Cortex of kidney (tissue), 1 donor: ENCODE data around the gene AKR7A2.
A peak's percentile ranks its signal among the peaks of the same experiment; 100 is the strongest.

Source experiments
- DNase-seq: peaks from one replicate; lab custom pipeline; 2025; lab: John Stamatoyannopoulos, UW

AKR7A2 gene

DNA sequence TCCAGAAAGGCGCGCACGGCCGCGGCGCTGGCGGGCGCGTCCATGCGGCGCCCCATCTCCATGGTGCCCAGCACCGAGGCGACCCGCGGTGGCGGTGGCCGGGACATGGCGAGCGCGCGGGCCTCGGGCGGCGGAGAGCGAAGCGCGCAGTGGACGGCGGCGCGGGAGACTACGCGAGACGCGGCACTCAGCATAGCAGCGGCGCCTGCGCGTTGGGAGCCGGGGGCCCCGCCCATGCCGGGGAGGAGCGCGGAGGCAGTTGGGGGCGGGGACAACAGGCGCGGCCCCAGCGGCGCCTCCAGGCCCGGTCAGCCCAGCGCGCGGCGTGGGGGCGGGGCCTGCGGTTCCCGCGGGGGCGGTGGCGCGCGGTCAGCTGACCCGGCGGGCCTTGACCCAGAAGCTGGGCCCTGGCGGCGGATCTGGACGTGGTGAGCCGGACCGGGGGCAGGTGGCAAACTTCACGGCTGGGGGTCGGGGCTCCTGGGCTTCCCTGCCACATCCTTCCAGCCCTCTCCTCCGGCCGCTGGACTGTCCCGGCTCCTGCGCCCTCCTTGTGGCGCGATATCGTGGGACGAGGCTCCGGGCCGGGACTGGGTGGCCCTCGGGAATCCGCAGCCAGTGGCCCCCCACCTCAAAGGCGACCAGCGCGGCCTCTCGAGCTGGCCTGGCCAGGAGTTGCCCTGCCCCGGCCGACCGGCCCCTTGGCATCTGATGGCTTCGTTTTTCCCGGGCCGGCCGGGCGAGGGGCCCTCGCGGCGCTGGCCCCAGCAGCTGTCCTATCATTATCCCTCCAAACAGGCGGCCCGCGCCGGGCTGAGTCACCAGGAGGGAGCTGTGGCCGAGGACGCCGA is at the start of gene AKR7A2, which contains the start of gene SLC66A1:
Gene AKR7A2, minus strand, starts transcription at position 214 of the 851 bp plus-strand sequence. Its CDS starts 20 bp downstream, at position 194.
Gene SLC66A1, plus strand, starts transcription at position 396 of the 851 bp plus-strand sequence. CDS start 5,352 bp downstream, outside the sequence.
- peak; percentile 88 for DNase-seq

- no peak for DNase-seq
Observed at GRCh38 chr1:19360843-19361610, 49.1 kb upstream of the AKR7A2 start.

GRCh38 chr1:19360432-19360831 is 48.5 kb upstream of the AKR7A2 start:
- DNase-seq, result no peak

DNA sequence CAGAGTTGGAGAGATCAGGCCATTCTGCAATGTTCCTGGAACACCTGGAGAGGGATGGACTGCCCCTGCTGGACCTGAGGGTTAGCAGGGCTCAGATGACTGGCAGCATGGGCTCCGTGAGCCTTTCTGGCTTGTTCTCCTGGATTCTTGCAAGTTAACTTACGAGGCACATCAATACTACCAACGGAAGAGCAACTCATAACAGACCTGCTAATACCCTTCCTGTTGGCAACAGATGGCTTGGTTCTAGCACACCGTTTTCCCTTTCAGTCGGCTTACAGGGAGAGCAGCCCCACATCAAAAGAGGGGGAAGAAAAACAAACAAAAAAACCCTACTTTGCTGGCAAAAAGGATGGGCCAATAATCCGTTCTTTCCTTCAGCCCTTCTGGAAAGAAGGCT is 48.1 kb upstream of the AKR7A2 start:
- no peak for DNase-seq

DNA sequence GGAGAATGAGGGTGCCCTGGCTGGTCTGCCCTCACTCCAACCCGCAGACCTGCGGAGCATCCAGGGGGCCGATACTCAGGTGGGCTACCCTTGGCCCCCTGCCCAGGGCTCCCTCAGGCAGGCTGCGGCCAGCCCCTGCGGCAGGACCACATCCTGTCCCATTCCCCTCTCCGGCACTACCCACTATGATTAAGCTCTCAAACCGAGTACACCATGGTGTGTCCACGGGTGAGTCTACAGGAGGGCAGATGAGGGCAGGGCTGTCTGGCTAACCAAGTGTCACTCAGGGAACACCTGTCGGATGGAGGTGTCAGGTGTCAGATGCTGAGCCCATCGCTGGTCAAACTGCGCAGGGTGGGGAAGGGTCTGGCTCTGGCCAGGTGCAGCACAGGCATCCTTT is 47.4 kb upstream of the AKR7A2 start:
- DNase-seq, result no peak

- no peak for DNase-seq
Observed at GRCh38 chr1:19358710-19359109, 46.8 kb upstream of the AKR7A2 start.

- no peak for DNase-seq
Observed at GRCh38 chr1:19357299-19357986, 45.5 kb upstream of the AKR7A2 start.

DNA sequence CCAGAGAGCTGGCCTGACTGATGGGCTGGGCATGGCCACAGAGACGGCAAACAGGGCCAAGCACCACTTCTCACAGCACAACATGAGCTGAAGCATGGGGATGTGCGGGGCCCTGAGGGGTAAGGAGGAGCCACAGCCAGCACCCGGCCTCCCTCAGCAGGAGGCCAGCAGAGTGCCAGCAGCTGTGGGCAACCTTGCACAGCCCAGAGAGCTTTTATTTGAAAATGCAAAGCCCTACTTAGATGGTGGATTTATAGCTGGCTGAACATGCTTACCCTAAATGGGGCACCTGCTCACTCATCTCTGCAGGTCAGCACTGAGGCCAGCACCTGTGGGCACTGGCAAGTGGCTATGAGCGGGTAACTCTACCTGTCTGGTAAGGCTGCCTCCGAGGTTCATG is 44.3 kb upstream of the AKR7A2 start:
- no peak for DNase-seq

DNA sequence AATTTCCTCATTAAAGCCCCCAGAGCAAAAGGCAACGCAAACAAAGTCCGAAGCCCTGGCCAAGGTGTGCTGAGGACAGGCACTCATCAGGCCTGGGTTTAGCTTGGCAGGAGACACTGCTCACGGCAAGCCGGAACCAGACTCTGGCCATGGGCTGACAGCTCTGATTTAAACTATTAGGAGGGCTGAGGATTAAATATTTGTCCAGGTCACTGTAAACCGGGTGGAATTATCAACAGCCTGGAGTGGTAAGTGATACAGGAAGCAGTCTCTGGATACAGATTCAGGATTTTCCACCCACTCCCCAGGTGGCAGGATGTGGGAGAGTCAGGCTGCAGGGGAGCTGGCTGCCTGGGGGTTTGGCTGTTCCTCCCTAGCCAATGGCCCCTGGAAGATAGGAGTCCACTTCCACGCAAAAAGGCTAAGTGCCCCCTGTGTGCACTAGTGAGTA is 42.6 kb upstream of the AKR7A2 start:
- DNase-seq, result no peak

- no peak for DNase-seq
Observed at GRCh38 chr1:19353596-19353995, 41.7 kb upstream of the AKR7A2 start.

- DNase-seq, result no peak
Observed at GRCh38 chr1:19352839-19353238, 40.9 kb upstream of the AKR7A2 start.

GRCh38 chr1:19351873-19352272 is 39.9 kb upstream of the AKR7A2 start:
- no peak for DNase-seq

DNA sequence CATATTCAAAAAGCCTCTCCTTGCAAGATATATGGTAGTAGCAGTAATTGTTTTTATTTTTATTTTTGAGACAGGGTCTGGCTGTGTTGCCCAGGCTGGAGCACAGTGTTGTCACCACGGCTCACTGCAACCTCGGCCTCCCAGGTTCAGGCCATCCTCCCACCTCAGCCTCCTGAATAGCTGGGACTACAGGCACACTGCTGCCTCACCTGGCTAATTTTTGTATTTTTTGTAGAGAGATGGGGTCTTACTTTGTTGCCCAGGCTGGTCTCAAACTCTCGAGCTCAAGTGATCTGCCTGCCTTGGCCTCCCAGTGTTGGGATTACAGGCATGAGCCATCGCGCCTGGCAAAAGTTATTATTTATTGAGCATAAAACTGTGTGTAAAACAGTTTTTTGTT is 38.6 kb upstream of the AKR7A2 start:
- no peak for DNase-seq

DNA sequence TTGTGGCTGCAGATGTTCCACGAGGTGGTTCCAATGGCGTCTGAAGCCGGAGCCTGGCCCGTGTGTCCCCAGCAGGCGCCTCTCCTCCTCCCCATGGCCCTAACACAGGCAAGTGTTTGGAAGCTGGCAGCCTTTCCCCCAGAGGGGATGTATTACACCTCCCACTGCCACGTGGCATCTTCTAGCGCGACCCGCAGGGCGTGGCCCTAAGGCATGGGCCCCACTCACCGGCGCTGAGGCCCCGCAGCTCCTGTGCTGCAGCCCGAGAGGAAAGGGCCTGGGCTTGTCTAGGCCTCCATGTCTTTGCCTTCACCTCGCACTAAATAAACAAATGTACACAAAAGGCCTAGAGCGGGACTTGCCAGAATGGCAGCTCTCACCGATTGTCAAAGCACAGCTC is 38.1 kb upstream of the AKR7A2 start:
- DNase-seq, result no peak

- no peak for DNase-seq
Observed at GRCh38 chr1:19348441-19349198, 36.7 kb upstream of the AKR7A2 start.

DNA sequence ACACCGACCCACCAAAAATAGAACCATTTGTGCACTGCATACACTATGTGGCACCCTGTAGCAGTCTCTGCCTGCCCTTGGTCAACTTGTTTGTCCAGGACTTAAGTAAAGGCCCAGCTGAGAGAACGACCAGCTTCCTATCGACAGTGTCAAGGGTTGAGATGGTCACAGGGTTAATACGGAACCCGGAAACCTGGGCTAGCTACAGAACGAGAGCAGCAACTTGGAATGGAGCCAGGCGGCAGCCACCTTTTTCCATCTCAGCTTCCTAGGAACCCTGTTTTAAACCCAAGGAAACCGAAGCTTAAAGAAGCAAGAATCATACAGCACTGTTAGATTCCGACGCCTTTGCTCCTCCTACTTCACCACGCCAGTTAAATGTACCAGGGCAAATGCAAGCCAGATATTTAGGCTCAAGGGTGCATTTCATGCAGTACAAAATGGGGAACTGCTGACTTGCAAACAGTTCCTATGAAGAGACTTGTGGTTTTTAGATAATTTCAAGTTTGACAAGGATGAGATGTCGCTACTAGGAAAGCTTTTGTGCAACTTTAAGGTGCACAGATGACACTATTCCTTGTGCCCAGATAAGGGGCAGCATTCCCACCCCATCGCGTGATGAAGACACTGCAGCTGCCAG is 35.7 kb upstream of the AKR7A2 start:
- DNase-seq, result no peak

GRCh38 chr1:19346026-19346425 is 34.1 kb upstream of the AKR7A2 start:
- DNase-seq, result no peak

- no peak for DNase-seq
Observed at GRCh38 chr1:19345391-19345790, 33.4 kb upstream of the AKR7A2 start.

DNA sequence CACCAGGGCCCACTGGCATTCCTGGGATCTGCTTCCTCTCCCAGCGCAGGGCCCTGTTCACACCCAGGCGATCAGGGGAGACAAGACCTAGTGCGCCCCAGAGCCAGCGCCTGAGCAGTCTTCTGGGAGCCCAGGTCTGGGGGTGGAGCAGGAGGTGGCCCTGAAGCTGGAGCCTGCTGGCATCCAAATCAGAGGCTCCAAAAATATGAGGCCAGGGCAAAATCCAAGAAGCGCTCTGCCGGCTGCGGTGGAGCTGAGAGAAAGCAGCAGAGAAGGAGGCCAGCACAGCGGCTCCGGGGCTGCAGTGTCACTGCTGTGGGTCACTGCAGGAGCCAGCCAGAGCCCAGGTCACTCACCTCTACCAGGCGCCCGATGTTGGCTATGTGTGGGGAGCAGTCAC is 32.9 kb upstream of the AKR7A2 start:
- no peak for DNase-seq

DNA sequence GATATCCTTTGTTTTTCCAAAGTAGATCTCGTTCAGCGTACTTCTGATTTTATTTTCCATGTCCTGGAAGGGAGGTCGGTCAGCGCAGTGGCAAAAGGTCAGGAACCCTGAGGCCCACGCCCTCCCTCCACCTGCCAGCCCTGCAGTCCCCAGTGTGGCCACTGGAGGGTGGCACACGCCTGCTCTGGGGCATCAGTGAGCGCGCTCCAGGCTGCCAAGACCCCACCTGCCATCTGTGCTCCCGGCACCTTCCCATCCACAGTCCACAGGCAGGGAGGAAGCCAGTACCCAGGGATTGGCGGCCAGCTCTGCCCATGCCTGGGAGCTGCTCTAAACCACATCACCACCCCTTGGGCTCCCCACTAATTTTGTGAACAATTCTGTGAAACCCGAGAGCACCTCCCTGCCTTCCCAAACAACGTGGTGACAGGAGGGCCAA is 32.4 kb upstream of the AKR7A2 start:
- no peak for DNase-seq
